Epithelial cell of alveolus of lung (primary cell): ENCODE results near the gene CTDSPL2. TPM values are rescaled to one million over a fixed set of nuclear protein-coding genes. Genes with fewer than 3 reads are reported as not detected.

Experiments used
- total RNA-seq: library from RNA; depleted of rRNA; stranded (reverse); fragments of >200 nt; gene quantifications from 2 replicates; pipeline ENCODE4 v1.2.1, GENCODE V29; 2015

CTDSPL2 gene
- 36.1 and 49.3 TPM in 2 replicates for total RNA-seq

GRCh38 chr15:44426975-44427755 lies at the start of gene CTDSPL2:
CTDSPL2 (plus strand) TSS chr15:44427629; CDS start chr15:44459015, 31,386 bp downstream.

GRCh38 chr15:44536962-44537734 lies 109.7 kb downstream of the CTDSPL2 start, which contains the start of gene EIF3J:
EIF3J (plus strand) TSS chr15:44537147; CDS start chr15:44537195, 48 bp downstream.

Other genes with a start within 250 kb of the CTDSPL2 start
- gene FRMD5, start 232.4 kb upstream of the CTDSPL2 start, total RNA-seq, result 0.24 and 2.2 TPM in 2 replicates
- 56.2 and 79.7 TPM in 2 replicates for gene GOLM2, start 138.9 kb upstream of the CTDSPL2 start, total RNA-seq
- gene EIF3J, start 109.5 kb downstream of the CTDSPL2 start, total RNA-seq, result 32.7 and 36.7 TPM in 2 replicates
- 34.8 and 42.8 TPM in 2 replicates for gene SPG11, start 236.0 kb downstream of the CTDSPL2 start, total RNA-seq